UCSD-AML1 (cell line): ENCODE results near the gene ADARB2.
"Not testable (repeated sequence)": the region's sequence is repeated elsewhere in the genome, so short reads cannot be mapped to it uniquely, and the experiment has no call there.

Experiments used
- DNase-seq: peaks from one replicate; lab custom pipeline; 2025; ENCODE audit not compliant: unreplicated experiment; lab: John Stamatoyannopoulos, UW

The ADARB2 gene

GRCh38 chr10:1247598-1248261 lies 489.6 kb downstream of the ADARB2 start:
- no peak for DNase-seq

DNA sequence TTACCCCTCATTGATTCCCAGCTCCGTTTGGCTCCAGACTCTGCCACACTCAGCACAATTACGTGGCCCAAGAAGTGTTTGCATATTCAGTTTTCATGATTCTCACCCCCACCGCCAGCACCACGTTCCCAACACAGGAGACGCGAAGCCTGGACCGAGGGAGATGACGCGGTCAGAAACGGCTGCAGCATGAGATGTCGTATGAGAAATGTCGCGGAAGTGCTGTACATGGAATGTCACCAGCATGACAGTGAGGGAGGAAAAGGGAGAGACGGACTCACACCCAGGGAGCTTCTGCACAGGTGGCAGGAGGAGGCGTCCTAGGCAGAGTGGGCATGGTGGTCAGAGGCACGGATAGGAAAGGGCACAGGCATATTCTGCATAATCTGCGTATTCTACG lies 492.8 kb downstream of the ADARB2 start:
- no peak for DNase-seq

- peak; percentile 72 for DNase-seq
Measured at GRCh38 chr10:1243486-1244234, 493.7 kb downstream of the ADARB2 start.

DNA sequence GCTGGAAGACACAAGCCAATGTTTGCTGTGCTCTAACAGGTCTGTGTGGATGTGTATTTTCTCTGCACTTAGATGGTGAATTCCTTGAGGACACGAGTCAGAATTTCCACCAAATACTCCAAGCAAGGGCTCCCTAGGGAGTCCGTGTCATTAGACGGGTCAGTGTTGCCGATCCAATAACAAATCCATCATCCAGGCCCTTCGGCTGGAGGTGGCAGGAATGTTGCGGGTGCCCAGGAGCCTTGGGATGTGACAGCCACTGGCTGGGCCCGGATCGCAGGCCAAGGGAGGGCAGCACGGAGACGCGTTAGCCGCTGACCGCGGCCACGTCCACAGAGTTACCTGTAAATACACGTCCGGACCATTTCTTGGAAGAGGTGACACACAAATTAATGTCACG lies 494.4 kb downstream of the ADARB2 start:
- no peak for DNase-seq

GRCh38 chr10:1241973-1242935 lies 495.1 kb downstream of the ADARB2 start:
- DNase-seq = no peak

GRCh38 chr10:1241322-1241890 lies 495.9 kb downstream of the ADARB2 start:
- no peak for DNase-seq

DNA sequence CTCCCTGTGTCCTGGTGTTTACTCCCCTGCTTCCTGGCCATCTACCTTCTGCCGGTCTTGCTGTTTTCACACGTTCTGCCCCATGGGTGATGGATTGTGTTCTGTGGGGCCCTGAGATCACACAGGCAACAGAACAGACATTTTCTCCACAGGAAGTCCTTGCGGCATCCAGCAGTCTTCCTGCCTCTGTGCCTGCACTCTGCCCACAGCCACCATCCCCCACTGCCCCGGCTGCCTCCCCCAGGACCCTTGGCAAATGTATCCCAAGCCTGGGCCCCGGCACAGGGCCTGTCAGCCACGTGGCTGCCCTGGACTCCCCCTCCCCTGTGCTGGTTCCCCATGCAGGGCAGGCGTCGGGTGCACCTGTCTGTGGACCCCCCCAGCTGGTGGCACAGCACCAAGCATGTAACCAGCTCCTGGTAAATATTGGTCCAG lies 497.0 kb downstream of the ADARB2 start:
- peak; percentile 72 for DNase-seq

DNA sequence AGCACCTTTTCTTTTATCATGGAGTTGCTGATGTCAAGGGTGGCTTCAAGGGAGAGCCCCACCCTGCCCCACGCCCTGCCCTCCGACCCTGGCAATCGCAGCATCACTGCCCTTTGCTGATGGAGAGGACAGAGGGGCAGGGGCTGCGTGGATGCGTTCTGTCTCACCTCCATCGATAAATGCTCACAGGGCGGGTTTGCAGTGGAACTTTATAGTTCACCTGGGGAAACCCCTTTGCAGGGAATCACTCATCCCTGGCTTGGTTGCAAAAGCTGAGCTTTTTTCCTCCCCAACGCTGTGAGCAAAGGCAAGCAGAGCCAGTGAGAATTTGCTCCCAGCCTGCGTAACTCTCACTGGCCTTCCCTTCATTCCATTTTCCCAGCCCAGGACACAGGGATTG lies 504.3 kb downstream of the ADARB2 start:
- DNase-seq = no peak

DNA sequence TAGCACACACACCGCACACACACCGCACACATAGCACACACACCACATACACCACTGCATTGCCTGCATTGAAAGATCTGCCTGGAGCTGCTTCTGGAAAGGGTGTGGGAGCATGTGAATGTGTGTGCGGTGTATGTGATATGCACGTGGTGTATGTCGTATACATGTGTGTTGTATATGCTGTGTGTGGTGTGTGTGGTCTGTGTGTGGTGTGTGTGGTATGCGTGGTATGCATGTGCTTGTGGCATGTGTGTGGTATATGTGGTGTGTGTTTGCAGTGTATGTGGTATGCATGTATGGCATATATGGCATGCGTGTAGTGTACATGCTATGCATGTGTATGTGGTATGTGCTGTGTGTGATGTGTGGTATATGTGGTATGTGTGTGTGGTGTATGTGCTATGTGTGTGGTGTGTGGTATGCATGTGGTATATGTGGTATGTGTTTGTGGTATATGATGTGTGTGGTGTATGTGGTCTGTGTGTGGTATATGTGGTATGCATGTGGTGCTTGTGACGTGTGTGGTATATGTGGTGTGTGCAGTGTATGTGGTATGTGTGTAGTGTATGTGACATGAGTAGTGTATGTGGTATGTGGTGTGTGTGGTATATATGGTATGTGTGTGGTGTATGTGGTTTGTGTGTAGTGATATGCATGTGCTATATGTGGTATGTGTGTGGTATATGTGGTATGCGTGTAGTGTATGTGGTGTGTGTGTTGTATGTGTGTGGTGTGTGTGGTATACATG lies 505.0 kb downstream of the ADARB2 start:
- DNase-seq = no peak

DNA sequence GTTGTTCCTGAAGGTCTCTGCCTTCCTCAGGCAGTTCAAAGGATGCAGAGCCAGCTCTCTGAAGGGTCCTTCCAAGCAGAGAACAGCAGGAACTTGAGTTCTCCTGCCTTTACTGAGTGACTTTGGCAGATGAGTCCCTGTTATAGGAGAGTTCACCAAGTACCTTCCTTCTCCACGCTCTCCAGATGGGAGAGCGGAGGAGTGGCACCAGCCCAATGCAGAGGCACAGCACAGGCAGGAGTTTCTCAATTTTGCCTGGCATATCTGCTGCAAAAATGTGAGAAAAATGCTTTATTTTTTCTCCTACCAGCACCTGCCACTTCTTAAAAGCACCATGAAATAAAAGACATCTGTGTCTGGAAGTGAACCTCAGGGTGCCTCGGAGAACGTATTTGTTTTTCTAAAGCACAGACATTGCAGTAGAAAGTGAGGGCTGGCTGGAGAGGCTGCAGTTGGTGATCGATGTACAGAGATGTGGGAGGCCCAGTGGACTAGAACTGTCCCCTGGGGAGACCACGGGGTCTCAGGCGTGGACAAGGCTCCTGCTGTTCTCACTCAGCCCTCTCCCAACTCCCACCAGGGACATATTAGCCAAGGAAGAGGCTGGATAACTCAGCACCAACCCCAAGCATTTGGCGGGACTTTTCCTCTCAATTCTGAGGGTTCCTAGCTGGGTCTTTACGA lies 506.6 kb downstream of the ADARB2 start:
- DNase-seq = no peak

DNA sequence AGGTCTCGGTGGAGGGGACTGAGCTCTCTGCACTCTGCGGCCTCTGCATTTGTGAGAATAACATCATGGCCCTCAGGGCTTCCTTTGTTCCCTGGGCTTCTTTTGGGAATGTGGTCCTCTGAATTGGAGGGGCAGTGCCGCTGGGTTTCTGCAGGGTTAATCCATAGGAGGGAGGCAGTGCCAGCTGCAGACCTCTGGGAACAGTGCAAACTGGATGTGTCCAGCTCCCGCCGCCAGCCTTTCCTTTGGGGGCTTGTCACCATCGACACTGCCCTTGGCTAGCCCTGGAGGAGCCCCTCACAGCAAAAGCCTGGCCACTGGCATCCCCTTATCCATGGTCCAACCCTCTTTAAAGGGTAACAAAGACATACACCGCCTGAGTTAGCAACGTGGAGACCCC lies 507.2 kb downstream of the ADARB2 start:
- DNase-seq = no peak

GRCh38 chr10:1229574-1229973 lies 507.8 kb downstream of the ADARB2 start:
- no peak for DNase-seq

- DNase-seq = no peak
Measured at GRCh38 chr10:1229116-1229515, 508.2 kb downstream of the ADARB2 start.

DNA sequence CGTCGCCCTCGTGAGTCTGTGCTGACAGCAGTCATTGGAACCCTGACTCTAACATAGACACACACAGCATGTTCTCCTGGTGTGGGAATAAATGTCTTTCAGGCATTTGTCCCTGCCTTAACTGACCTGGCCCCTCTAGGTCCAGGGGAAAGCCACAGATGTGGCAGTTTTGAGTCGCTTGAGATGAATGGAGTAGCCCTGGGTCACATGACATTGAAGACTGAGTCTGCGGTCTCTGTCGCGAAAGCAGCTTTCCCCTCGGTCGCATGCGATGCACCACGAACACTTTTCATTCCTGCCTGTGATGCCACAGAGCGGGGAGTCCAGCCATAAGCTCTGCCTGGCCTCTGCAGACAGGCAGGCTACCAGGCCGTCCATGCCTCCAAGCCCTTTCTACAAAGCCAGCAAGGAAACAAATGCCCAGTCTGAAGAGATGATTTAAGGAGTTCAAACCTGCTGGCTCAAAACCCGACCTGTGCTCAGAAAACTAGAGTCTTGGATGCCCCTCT lies 508.8 kb downstream of the ADARB2 start:
- no peak for DNase-seq

- DNase-seq = no peak
Measured at GRCh38 chr10:1227510-1228402, 509.6 kb downstream of the ADARB2 start.

GRCh38 chr10:1226907-1227306 lies 510.4 kb downstream of the ADARB2 start:
- DNase-seq = not testable (repeated sequence)

- not testable (repeated sequence) for DNase-seq
Measured at GRCh38 chr10:1219874-1220273, 517.5 kb downstream of the ADARB2 start.

DNA sequence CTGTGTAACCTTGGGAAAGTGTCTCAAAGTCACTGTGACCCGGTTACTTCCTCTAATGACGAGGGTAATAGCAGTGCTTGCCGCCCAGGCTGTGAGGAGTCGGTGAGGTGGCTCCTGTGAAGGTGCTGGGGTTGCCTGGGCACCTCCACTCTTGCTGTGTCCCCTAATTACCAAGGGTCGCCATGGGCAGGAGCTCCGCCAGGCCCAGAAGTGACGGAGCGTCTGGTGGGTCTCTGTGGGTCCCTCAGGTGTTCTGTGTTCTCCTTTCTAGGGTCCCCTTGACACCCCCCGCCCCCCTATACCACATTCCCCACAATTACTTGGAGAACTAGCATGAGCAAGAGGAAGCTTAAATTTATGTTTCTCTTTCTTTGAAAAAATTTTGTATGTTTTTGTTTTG lies 519.7 kb downstream of the ADARB2 start:
- DNase-seq = no peak

GRCh38 chr10:1217237-1217587 lies 520.1 kb downstream of the ADARB2 start:
- DNase-seq = no peak
